HepG2 (cell line): ENCODE results near the gene TJP3. TPM values are rescaled to one million over a fixed set of nuclear protein-coding genes. Genes with fewer than 3 reads are reported as not detected.

Experiments
- ARNT2 ChIP-seq: sonication (generic); formaldehyde crosslinking; IDR thresholded peaks from 2 replicates; pipeline ENCODE4 v1.8.0; 2022; ENCODE audit warnings: mild to moderate bottlenecking, low read depth, missing genetic modification reagents, moderate library complexity
- ELF1 ChIP-seq: sonication (generic); formaldehyde crosslinking; IDR thresholded peaks from 2 replicates; pipeline ENCODE4 v1.4.0; 2020; ENCODE audit warnings: missing genetic modification reagents
- FOXO1 ChIP-seq: sonication (generic); formaldehyde crosslinking; IDR thresholded peaks from 2 replicates; pipeline ENCODE4 v1.4.0; 2020; ENCODE audit warnings: missing genetic modification reagents
- HNF4G ChIP-seq, 2 experiments: sonication (generic) in 1 of 2; formaldehyde crosslinking in 1 of 2; IDR thresholded peaks; 2 replicates each; pipeline versions ENCODE4 v1.4.0 to v1.6.1; 2011 to 2020; ENCODE audit warnings: borderline replicate concordance in 2 of 2, low read depth in 2 of 2, mild to moderate bottlenecking in 2 of 2, low read length in 1 of 2, missing genetic modification reagents in 1 of 2, moderate library complexity in 1 of 2
- IKZF4 ChIP-seq: sonication (generic); formaldehyde crosslinking; IDR thresholded peaks from 2 replicates; pipeline ENCODE4 v1.5.1; 2020; ENCODE audit warnings: borderline replicate concordance, mild to moderate bottlenecking, low read depth, missing genetic modification reagents; ENCODE audit errors: not compliant biosample characterization
- IRX3 ChIP-seq: sonication (generic); formaldehyde crosslinking; IDR thresholded peaks from 2 replicates; pipeline ENCODE4 v1.8.1; 2023; ENCODE audit warnings: mild to moderate bottlenecking, low read depth, missing genetic modification reagents, borderline replicate concordance
- PCBP2 ChIP-seq: fragments of 200-400 bp; formaldehyde crosslinking; optimal IDR thresholded peaks from 2 replicates; pipeline ENCODE3; 2018; ENCODE audit warnings: low read length, low read depth; ENCODE audit not compliant: poor library complexity, severe bottlenecking
- SMARCE1 ChIP-seq: fragments of 450-650 bp; IDR thresholded peaks from 2 replicates; pipeline ENCODE4 v1.6.1; 2017; ENCODE audit warnings: borderline replicate concordance
- SRSF4 ChIP-seq: fragments of 200-400 bp; formaldehyde crosslinking; IDR thresholded peaks from one replicate; pipeline ENCODE4 v1.6.1; 2018; ENCODE audit warnings: mild to moderate bottlenecking, low read depth, low read length, moderate library complexity; ENCODE audit not compliant: poor library complexity, severe bottlenecking
- ZBTB7A ChIP-seq: sonication (generic); formaldehyde crosslinking; IDR thresholded peaks from 2 replicates; pipeline ENCODE4 v1.8.0; 2022; ENCODE audit warnings: mild to moderate bottlenecking, missing genetic modification reagents
- ZC3H13 ChIP-seq: sonication (generic); formaldehyde crosslinking; IDR thresholded peaks from 2 replicates; pipeline ENCODE4 v1.8.1; 2023; ENCODE audit warnings: mild to moderate bottlenecking, missing genetic modification reagents, moderate library complexity
- ZMAT3 ChIP-seq: sonication (generic); formaldehyde crosslinking; conservative IDR thresholded peaks from 2 replicates; pipeline ENCODE4 v1.7.0; 2021; ENCODE audit warnings: missing genetic modification reagents
- ZNF10 ChIP-seq: sonication (generic); formaldehyde crosslinking; IDR thresholded peaks from 2 replicates; pipeline ENCODE4 v1.4.0; 2020; ENCODE audit warnings: mild to moderate bottlenecking, low read depth, missing genetic modification reagents, borderline replicate concordance
- ZNF275 ChIP-seq: sonication (generic); formaldehyde crosslinking; IDR thresholded peaks from 2 replicates; pipeline ENCODE4 v1.8.0; 2022; ENCODE audit warnings: missing genetic modification reagents, mild to moderate bottlenecking, inconsistent platforms, borderline replicate concordance
- ZNF441 ChIP-seq: sonication (generic); formaldehyde crosslinking; IDR thresholded peaks from 2 replicates; pipeline ENCODE4 v1.7.0; 2021; ENCODE audit warnings: missing genetic modification reagents, borderline replicate concordance
- ZNF503 ChIP-seq: sonication (generic); formaldehyde crosslinking; IDR thresholded peaks from 2 replicates; pipeline ENCODE4 v1.4.0; 2020; ENCODE audit warnings: missing genetic modification reagents
- ZNF564 ChIP-seq: sonication (generic); formaldehyde crosslinking; IDR thresholded peaks from 2 replicates; pipeline ENCODE4 v1.8.1; 2023; ENCODE audit warnings: mild to moderate bottlenecking, missing genetic modification reagents
- ZNF572 ChIP-seq: sonication (generic); formaldehyde crosslinking; IDR thresholded peaks from 2 replicates; pipeline ENCODE4 v1.5.1; 2020; ENCODE audit warnings: mild to moderate bottlenecking, missing genetic modification reagents
- ZNF678 ChIP-seq: sonication (generic); formaldehyde crosslinking; IDR thresholded peaks from 2 replicates; pipeline ENCODE4 v1.4.0; 2020; ENCODE audit warnings: mild to moderate bottlenecking, missing genetic modification reagents
- ZNF879 ChIP-seq: sonication (generic); formaldehyde crosslinking; IDR thresholded peaks from 2 replicates; pipeline ENCODE4 v1.8.1; 2023; ENCODE audit warnings: missing genetic modification reagents
- polyA plus RNA-seq, 8 experiments: library from polyadenylated mRNA; depleted of rRNA in 3 of 8; stranded (reverse) in 7 of 8; unstranded in 1 of 8; fragments of >200 nt; fragmentation: Illumina TruSeq in 4 of 8; extraction: Trizol in 4 of 8; gene quantifications; 2 replicates each; pipeline versions ENCODE4 v1.2.1 to v1.2.3, GENCODE V29; 2011 to 2016; ENCODE audit warnings: low read depth in 4 of 8, missing spikeins in 1 of 8, mixed read lengths in 1 of 8; ENCODE audit not compliant: insufficient read depth in 1 of 8
- total RNA-seq, 5 experiments: library from RNA; depleted of rRNA; stranded (reverse); fragments of >200 nt; fragmentation: Illumina TruSeq; extraction: Trizol; gene quantifications; 2 replicates each; pipeline ENCODE4 v1.2.3, GENCODE V29; 2016; ENCODE audit warnings: low read depth in 1 of 5

Gene TJP3
- total and polyA plus RNA-seq, 2 of the 13 experiments (the other 11 are each of a cell fraction or from before 2014, with no cell fraction given), result 2.3 to 21.5 TPM

- TF ChIP-seq ZNF275 (CRISPR knock-in tag), result no peak
- TF ChIP-seq IKZF4 (CRISPR knock-in tag), result no peak
- TF ChIP-seq ARNT2 (CRISPR knock-in tag), result peak; percentile 34; the same call in 1 of the 2 replicates
- TF ChIP-seq PCBP2, result no peak
- no peak for TF ChIP-seq SRSF4
- no peak for TF ChIP-seq ZNF564 (CRISPR knock-in tag)
- no peak for TF ChIP-seq ZNF503 (CRISPR knock-in tag)
- TF ChIP-seq FOXO1 (CRISPR knock-in tag), result no peak
- TF ChIP-seq ZNF572 (CRISPR knock-in tag), result no peak
- no peak for TF ChIP-seq SMARCE1
- 0 out of 2 replicates have a peak, but pooled peaks have one; percentile 31 for TF ChIP-seq IRX3
- no peak for TF ChIP-seq ZC3H13 (CRISPR knock-in tag)
- peak; percentile 30; the same call in 1 of the 2 replicates for TF ChIP-seq ZNF441
- TF ChIP-seq ZNF678, result no peak
- 0 out of 2 replicates have a peak, but pooled peaks have one; percentile 1 for TF ChIP-seq ZMAT3 (CRISPR knock-in tag)
- 0 out of 2 replicates have a peak, but pooled peaks have one; percentile 13 for TF ChIP-seq ELF1 (CRISPR knock-in tag)
- no peak for TF ChIP-seq ZNF879 (CRISPR knock-in tag)
- TF ChIP-seq ZNF10 (CRISPR knock-in tag), result no peak
- no peak for TF ChIP-seq HNF4G (IDR thresholded peaks at IDR 0.05; ENCODE audit: borderline replicate concordance, low read depth, low read length)
- no peak for TF ChIP-seq HNF4G (CRISPR knock-in tag; IDR thresholded peaks at IDR 0.05; ENCODE audit: borderline replicate concordance, low read depth)
- TF ChIP-seq ZBTB7A (CRISPR knock-in tag), result no peak
Measured at GRCh38 chr19:3699741-3700241, 8.4 kb upstream of the TJP3 start (continued).
